Measurements from ENCODE around the gene PER1.

PER1 gene

GRCh38 chr17:8151641-8152111 is 528 bp downstream of the PER1 start:
- Histone ChIP-seq H3K36me3 (ENCODE audit: insufficient read depth, low read length) (peaks cover 32% of the 10 kb centered on the region; the same call in 1 of the 2 replicates), H3K9ac (ENCODE audit: insufficient read length) (peak overlapping the region; percentile 76), H3K27ac (peak overlapping the region; percentile 35), H3K4me3 (peak overlapping the region; percentile 97), H3K9me3 (ENCODE audit: low read depth, low read length) (no peaks in the 10 kb centered on the region)
- DNase-seq (ENCODE audit: low read depth, low spot score) = no peak
- TF ChIP-seq EZH2 (IDR thresholded peaks at IDR 0.05) = no peak
- TF ChIP-seq FOXP2 (optimal IDR thresholded peaks at IDR 0.05; ENCODE audit: control extremely low read depth, extremely low read length, insufficient read depth) = no peak
- no peak for TF ChIP-seq POLR2AphosphoS5 (IDR thresholded peaks at IDR 0.05; ENCODE audit: borderline replicate concordance, low read depth, low read length)

- H3K9me3 ChIP-seq (ENCODE audit: low read depth, low read length) = no peaks in the 10 kb centered on the region
- H3K9ac ChIP-seq (ENCODE audit: insufficient read length) = peak overlapping the region; percentile 79
- DNase-seq (ENCODE audit: low read depth, low spot score) = no peak
- peak overlapping the region; percentile 59 for H3K27ac ChIP-seq
- H3K4me3 ChIP-seq = peak overlapping the region; percentile 97
- peaks cover 37% of the 10 kb centered on the region; the same call in 1 of the 2 replicates for H3K36me3 ChIP-seq (ENCODE audit: insufficient read depth, low read length)
- TF ChIP-seq POLR2AphosphoS5 (IDR thresholded peaks at IDR 0.05; ENCODE audit: borderline replicate concordance, low read depth, low read length) (peak; percentile 25; the same call in 1 of the 2 replicates), FOXP2 (optimal IDR thresholded peaks at IDR 0.05; ENCODE audit: control extremely low read depth, extremely low read length, insufficient read depth) (no peak)
These were observed 1.0 kb downstream of the PER1 start for GRCh38 chr17:8151120-8151640.

- TF ChIP-seq POLR2AphosphoS5 (IDR thresholded peaks at IDR 0.05; ENCODE audit: borderline replicate concordance, low read depth, low read length) (no peak), EZH2 (IDR thresholded peaks at IDR 0.05) (no peak), FOXP2 (optimal IDR thresholded peaks at IDR 0.05; ENCODE audit: control extremely low read depth, extremely low read length, insufficient read depth) (no peak)
- DNase-seq (ENCODE audit: low read depth, low spot score) = no peak
- Histone ChIP-seq H3K4me3 (peak overlapping the region; percentile 97), H3K36me3 (ENCODE audit: insufficient read depth, low read length) (peaks cover 41% of the 10 kb centered on the region; the same call in 1 of the 2 replicates), H3K27ac (peak overlapping the region; percentile 59), H3K9me3 (ENCODE audit: low read depth, low read length) (no peaks in the 10 kb centered on the region), H3K9ac (ENCODE audit: insufficient read length) (peak overlapping the region; percentile 79)
These were observed 1.7 kb downstream of the PER1 start for GRCh38 chr17:8150194-8151119.

GRCh38 chr17:8149419-8150193 is 2.6 kb downstream of the PER1 start:
- Histone ChIP-seq H3K9me3 (ENCODE audit: low read depth, low read length) (no peaks in the 10 kb centered on the region), H3K4me3 (no peak overlapping the region), H3K36me3 (ENCODE audit: insufficient read depth, low read length) (peaks cover 41% of the 10 kb centered on the region; the same call in 1 of the 2 replicates), H3K9ac (ENCODE audit: insufficient read length) (no peak overlapping the region), H3K27ac (no peak overlapping the region)
- TF ChIP-seq POLR2AphosphoS5 (IDR thresholded peaks at IDR 0.05; ENCODE audit: borderline replicate concordance, low read depth, low read length) (no peak), FOXP2 (optimal IDR thresholded peaks at IDR 0.05; ENCODE audit: control extremely low read depth, extremely low read length, insufficient read depth) (no peak), EZH2 (IDR thresholded peaks at IDR 0.05) (no peak)
- DNase-seq (ENCODE audit: low read depth, low spot score) = no peak

GRCh38 chr17:8148560-8148959 is 3.6 kb downstream of the PER1 start:
- DNase-seq (ENCODE audit: low read depth, low spot score) = no peak
- Histone ChIP-seq H3K9ac (ENCODE audit: insufficient read length) (no peak overlapping the region), H3K27ac (no peak overlapping the region), H3K4me3 (no peak overlapping the region), H3K36me3 (ENCODE audit: insufficient read depth, low read length) (peaks cover 41% of the 10 kb centered on the region; the same call in 1 of the 2 replicates), H3K9me3 (ENCODE audit: low read depth, low read length) (no peaks in the 10 kb centered on the region)
- no peak for TF ChIP-seq POLR2AphosphoS5 (IDR thresholded peaks at IDR 0.05; ENCODE audit: borderline replicate concordance, low read depth, low read length)
- no peak for TF ChIP-seq EZH2 (IDR thresholded peaks at IDR 0.05)
- TF ChIP-seq FOXP2 (optimal IDR thresholded peaks at IDR 0.05; ENCODE audit: control extremely low read depth, extremely low read length, insufficient read depth) = no peak

- Histone ChIP-seq H3K27ac (no peak overlapping the region), H3K9ac (ENCODE audit: insufficient read length) (no peak overlapping the region), H3K36me3 (ENCODE audit: insufficient read depth, low read length) (peaks cover 41% of the 10 kb centered on the region; the same call in 1 of the 2 replicates), H3K4me3 (no peak overlapping the region), H3K9me3 (ENCODE audit: low read depth, low read length) (no peaks in the 10 kb centered on the region)
- TF ChIP-seq POLR2AphosphoS5 (IDR thresholded peaks at IDR 0.05; ENCODE audit: borderline replicate concordance, low read depth, low read length) (no peak), EZH2 (IDR thresholded peaks at IDR 0.05) (no peak), FOXP2 (optimal IDR thresholded peaks at IDR 0.05; ENCODE audit: control extremely low read depth, extremely low read length, insufficient read depth) (no peak)
- no peak for DNase-seq (ENCODE audit: low read depth, low spot score)
These were observed 4.3 kb downstream of the PER1 start for GRCh38 chr17:8147805-8148404.

- Histone ChIP-seq H3K9me3 (ENCODE audit: low read depth, low read length) (no peaks in the 10 kb centered on the region), H3K4me3 (no peak overlapping the region), H3K36me3 (ENCODE audit: insufficient read depth, low read length) (peaks cover 45% of the 10 kb centered on the region; the same call in 1 of the 2 replicates), H3K9ac (ENCODE audit: insufficient read length) (no peak overlapping the region), H3K27ac (no peak overlapping the region)
- TF ChIP-seq POLR2AphosphoS5 (IDR thresholded peaks at IDR 0.05; ENCODE audit: borderline replicate concordance, low read depth, low read length) = no peak
- TF ChIP-seq FOXP2 (optimal IDR thresholded peaks at IDR 0.05; ENCODE audit: control extremely low read depth, extremely low read length, insufficient read depth) = no peak
- no peak for TF ChIP-seq EZH2 (IDR thresholded peaks at IDR 0.05)
- no peak for DNase-seq (ENCODE audit: low read depth, low spot score)
These were observed 4.9 kb downstream of the PER1 start for GRCh38 chr17:8147141-8147804.

All from SK-N-MC (cell line).